PC-3 (cell line): ENCODE results near the gene ATP1B3.

ENCODE experiments used
- CTCF ChIP-seq: fragments of 300-600 bp; sonication (generic); conservative IDR thresholded peaks from 2 replicates; pipeline ENCODE4 v1.5.1; 2017; ENCODE audit warnings: antibody characterized with exemption, low read depth, mild to moderate bottlenecking, low read length
- EZH2 ChIP-seq: fragments of 300-600 bp; sonication (generic); IDR thresholded peaks from one replicate; pipeline ENCODE4 v1.6.1; 2017; ENCODE audit warnings: antibody characterized with exemption, mild to moderate bottlenecking, low read length; ENCODE audit not compliant: unreplicated experiment
- EZH2phosphoT487 ChIP-seq: fragments of 300-600 bp; sonication (generic); IDR thresholded peaks from 2 replicates; pipeline ENCODE4 v1.6.1; 2018; ENCODE audit warnings: mild to moderate bottlenecking, antibody characterized with exemption, low read length, borderline replicate concordance

DNA sequence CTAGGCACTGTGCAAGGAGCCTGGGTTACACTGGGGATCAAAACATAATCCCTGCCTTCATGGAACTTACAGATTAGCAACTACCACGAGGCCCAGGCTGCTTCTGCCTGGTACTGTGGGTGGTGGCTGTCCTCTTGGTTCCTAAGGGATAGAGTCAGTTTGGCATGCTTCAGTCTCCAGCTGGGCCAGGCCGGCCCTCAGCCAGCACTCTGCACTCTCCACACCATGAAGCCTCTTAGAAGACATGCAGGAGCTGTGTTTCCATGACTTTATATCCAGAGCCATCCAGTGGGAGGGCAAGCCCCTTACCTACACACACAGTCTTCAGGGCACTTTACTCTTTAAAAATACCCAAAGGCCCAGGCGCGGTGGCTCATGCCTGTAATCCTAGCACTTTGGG is 54.4 kb downstream of the ATP1B3 start:
- TF ChIP-seq CTCF (no peak), EZH2phosphoT487 (no peak), EZH2 (no peak)
